ENCODE data around the gene SEC23B. TPM values are rescaled to one million over a fixed set of nuclear protein-coding genes. Genes with fewer than 3 reads are reported as not detected.

SEC23B gene
- total and polyA plus RNA-seq, 10 of the 15 experiments (the other 5 are each of a cell fraction or from before 2014, with no cell fraction given) = 49.1 to 121 (median 75.6) TPM

DNA sequence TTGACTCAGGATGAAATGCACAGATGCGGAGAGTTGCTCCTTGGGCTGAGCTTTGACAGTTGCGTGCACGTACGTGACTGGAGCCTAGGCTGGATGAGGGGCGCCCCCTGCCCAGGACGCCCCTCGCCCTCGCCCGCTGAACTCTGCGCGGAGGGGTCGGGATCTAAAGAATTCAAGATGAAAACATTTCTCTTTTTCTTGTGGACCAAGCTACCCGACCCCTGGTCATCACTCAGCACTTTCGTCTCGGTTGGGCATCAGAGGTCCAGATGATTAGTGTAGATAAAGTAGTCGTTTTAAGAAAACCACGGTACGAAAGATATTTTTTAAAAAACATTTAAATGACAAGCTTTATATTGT is 80.8 kb downstream of the SEC23B start:
- ChIA-PET RAD21 (ENCODE audit: unreplicated experiment) (interaction anchor here (0.8 to 1.2 kb wide), 4 partner anchors 22 to 116 kb away, joined by 3 to 5 read pairs (median 3); partner anchors contain the start of genes RBBP9 and SMIM26), SMC1A (ENCODE audit: uncharacterized antibody, unreplicated experiment) (interaction anchor here (0.6 to 2.3 kb wide), 6 partner anchors 9 to 484 kb away, joined by 3 to 10 read pairs (median 4); partner anchors contain the start of gene SEC23B), POLR2A (interaction anchor here (0.6 to 1.3 kb wide), 5 partner anchors 17 to 174 kb away, joined by 3 to 7 read pairs (median 3); partner anchors contain the start of gene SEC23B), CTCF (interaction anchor here (0.6 to 1.9 kb wide), 9 partner anchors 9 to 177 kb away, joined by 3 to 7 read pairs (median 4); partner anchors contain the start of gene SMIM26)
- peaks cover 19% of the 10 kb centered on the region for H3K79me2 ChIP-seq (ENCODE audit: control insufficient read depth, insufficient read depth, low read length)
- H3K27ac ChIP-seq (ENCODE audit: control insufficient read depth, insufficient read depth) = peak overlapping the region; percentile 65
- no peaks in the 10 kb centered on the region for H3K9me3 ChIP-seq (replicated peaks; ENCODE audit: control insufficient read depth, insufficient read depth, low read length)
- H3K9ac ChIP-seq (ENCODE audit: control insufficient read depth, insufficient read depth, low read length) = peak overlapping the region; percentile 76
- no peaks in the 10 kb centered on the region for H3K4me1 ChIP-seq (ENCODE audit: control insufficient read depth, insufficient read depth, low read length)
- intact Hi-C loops (cut with micrococcal nuclease; ENCODE audit: unreplicated experiment) = loop anchor here (5.0 kb wide), 1 partner anchor 81 kb away; the partner anchor contains the start of gene SEC23B
- H3K36me3 ChIP-seq (ENCODE audit: control insufficient read depth in 2 of 2, insufficient read depth in 2 of 2, low read length in 1 of 2) = no peaks in the 10 kb centered on the region
- no TSS peak for BruUV-seq (replicated peaks)
- peak overlapping the region; percentile 66 for H3K4me2 ChIP-seq (ENCODE audit: control insufficient read depth, insufficient read depth)
- peak overlapping the region; percentile 92 for H3K4me3 ChIP-seq
- ATAC-seq (peak; percentile 5), FAIRE-seq (no peak), DNase-seq (ENCODE audit: low read depth, low spot score) (no peak)
- in situ Hi-C loops (cut with MboI) = loop anchor here (25.0 kb wide), 1 partner anchor 1424 kb away; the partner anchor contains the start of gene NAA20
- no peaks in the 10 kb centered on the region for H3K27me3 ChIP-seq (replicated peaks in 1 of 2; ENCODE audit: control insufficient read depth in 2 of 2, insufficient read depth in 2 of 2, low read length in 1 of 2)
- TF ChIP-seq EP300 (IDR thresholded peaks at IDR 0.05; ENCODE audit: borderline replicate concordance in 1 of 2, control insufficient read depth in 1 of 2, low read depth in 2 of 2, low read length in 2 of 2) (no peak), MAX (IDR thresholded peaks at IDR 0.05; ENCODE audit: low read depth, low read length) (no peak), RFX5 (IDR thresholded peaks at IDR 0.05; ENCODE audit: low read depth, low read length) (no peak), SMAD5 (IDR thresholded peaks at IDR 0.05; ENCODE audit: low read depth) (no peak)
- H4K20me1 ChIP-seq (ENCODE audit: control insufficient read depth, insufficient read depth) = no peaks in the 10 kb centered on the region
- H2AFZ ChIP-seq (ENCODE audit: control insufficient read depth, low read depth, low read length) = peak overlapping the region; percentile 78
- WGBS (ENCODE audit: insufficient coverage, insufficient replicate concordance, low lambda C conversion rate, missing lambda C conversion rate) = 17% methylated on average over 18 of the region's 18 CpGs
